Measurements from ENCODE around the gene UNC5C.

The UNC5C gene

DNA sequence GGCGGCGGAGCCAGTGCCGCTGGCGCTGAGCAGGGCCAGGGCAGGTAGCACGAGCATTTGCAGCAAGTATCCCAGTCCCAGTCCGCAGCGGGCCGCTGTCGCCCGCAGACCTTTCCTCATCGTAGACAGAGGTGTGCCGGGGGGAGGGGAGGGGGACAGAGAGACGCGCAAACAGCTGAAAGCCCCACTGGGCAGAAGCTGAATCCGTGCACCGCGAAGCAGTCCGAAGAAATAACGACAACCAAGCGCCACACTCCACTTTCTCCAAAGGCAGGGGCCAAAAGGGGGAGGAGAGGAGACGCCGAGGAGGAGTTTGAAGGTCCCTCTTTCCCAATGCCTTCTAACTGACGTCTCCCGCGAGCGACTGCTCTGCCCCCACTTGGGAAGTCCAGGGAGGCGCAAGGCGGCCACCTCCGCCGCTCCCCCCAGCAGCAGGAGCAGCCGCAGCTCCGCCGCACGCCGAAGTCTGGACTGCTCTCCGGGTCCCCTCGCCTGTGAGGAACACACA is at the start of gene UNC5C:
Gene UNC5C, minus strand, starts transcription at position 236 of the 508 bp plus-strand sequence.
- no peak for FAIRE-seq

DNA sequence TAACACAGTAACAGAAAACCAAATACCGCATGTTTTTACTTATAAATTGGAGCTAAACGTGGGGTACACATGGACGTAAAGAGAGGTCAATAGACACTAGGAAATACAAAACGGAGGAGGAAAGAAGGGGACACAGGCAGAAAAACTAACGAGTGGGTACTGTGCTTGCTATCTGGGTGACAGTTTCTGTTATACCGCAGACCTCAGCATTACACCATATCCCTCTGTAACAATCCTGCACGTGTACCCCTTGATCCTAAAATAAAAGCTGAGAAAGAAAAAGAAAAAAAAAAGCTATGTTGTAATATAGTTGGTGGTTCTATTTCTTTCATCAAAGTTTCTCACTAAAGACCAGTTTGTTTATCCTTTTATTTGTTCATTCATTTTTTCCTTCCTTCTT is 47.9 kb upstream of the UNC5C start:
- no peak for FAIRE-seq

GRCh38 chr4:95594629-95595028 is 45.9 kb upstream of the UNC5C start:
- no peak for FAIRE-seq

DNA sequence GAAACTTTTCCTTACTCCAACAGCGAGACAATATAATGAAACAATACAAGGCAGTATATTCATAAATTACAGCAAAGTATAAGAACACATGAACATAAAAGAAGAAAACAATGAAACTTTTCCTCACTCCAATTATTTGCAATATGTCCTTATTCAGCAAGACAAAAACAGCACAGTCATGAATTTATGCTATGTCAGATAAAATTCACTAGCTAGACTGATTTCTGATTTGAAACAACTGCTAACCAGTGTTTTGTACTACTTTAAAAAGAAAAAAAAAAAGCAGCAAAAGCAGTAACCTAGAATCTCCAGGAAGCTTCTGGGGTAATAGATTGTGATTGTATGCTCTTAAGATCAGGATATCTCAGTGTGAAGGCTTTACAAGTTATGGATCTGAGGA is 45.2 kb upstream of the UNC5C start:
- peak; percentile 65 for FAIRE-seq

- no peak for FAIRE-seq
These were observed 42.5 kb upstream of the UNC5C start for GRCh38 chr4:95591278-95591677.

- FAIRE-seq, result no peak
These were observed 41.8 kb upstream of the UNC5C start for GRCh38 chr4:95590615-95591014.

- no peak for FAIRE-seq
These were observed 36.4 kb upstream of the UNC5C start for GRCh38 chr4:95585016-95585695.

GRCh38 chr4:95580226-95580625 is 31.5 kb upstream of the UNC5C start:
- no peak for FAIRE-seq

GRCh38 chr4:95572304-95572991 is 23.7 kb upstream of the UNC5C start:
- FAIRE-seq, result no peak

GRCh38 chr4:95571577-95571976 is 22.8 kb upstream of the UNC5C start:
- no peak for FAIRE-seq

DNA sequence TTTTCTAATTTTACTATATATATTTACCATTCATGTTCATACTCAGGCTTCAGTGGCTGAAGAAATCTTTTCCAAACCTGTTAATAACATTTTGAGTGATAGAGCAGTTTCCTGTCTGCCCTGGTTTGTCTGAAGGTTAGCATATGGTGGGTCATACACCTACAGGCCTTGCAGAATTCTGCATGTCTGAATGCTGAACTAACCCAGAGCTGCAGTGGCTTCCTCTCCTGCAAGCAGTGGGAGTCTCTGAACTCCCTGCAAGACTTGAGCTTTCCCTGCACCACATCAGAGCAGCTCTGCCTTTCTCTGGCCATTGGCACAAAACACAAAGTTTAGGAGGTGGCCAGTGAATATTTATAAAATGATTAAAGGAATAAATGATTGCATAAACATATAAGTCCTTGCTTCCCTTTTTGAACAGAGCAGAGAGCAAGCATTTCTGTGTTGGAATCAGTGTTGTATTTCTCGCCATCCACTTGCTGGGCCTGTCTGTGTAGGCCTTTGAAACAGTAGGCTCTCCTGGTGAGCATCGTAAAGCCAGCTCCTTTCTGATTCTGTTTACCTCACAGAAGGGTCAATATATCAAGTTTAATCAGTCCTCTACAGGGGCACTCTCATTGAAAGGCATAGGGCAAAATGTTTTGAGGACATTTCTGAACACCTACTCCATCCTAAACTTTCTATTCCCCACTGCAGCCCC is 15.0 kb upstream of the UNC5C start:
- no peak for FAIRE-seq

- no peak for FAIRE-seq
These were observed 12.0 kb upstream of the UNC5C start for GRCh38 chr4:95560774-95561173.

GRCh38 chr4:95556207-95556859 is 7.6 kb upstream of the UNC5C start:
- FAIRE-seq, result no peak

- no peak for FAIRE-seq
These were observed 4.3 kb upstream of the UNC5C start for GRCh38 chr4:95552942-95553550.

GRCh38 chr4:95551653-95552052 is 2.9 kb upstream of the UNC5C start:
- FAIRE-seq, result no peak

DNA sequence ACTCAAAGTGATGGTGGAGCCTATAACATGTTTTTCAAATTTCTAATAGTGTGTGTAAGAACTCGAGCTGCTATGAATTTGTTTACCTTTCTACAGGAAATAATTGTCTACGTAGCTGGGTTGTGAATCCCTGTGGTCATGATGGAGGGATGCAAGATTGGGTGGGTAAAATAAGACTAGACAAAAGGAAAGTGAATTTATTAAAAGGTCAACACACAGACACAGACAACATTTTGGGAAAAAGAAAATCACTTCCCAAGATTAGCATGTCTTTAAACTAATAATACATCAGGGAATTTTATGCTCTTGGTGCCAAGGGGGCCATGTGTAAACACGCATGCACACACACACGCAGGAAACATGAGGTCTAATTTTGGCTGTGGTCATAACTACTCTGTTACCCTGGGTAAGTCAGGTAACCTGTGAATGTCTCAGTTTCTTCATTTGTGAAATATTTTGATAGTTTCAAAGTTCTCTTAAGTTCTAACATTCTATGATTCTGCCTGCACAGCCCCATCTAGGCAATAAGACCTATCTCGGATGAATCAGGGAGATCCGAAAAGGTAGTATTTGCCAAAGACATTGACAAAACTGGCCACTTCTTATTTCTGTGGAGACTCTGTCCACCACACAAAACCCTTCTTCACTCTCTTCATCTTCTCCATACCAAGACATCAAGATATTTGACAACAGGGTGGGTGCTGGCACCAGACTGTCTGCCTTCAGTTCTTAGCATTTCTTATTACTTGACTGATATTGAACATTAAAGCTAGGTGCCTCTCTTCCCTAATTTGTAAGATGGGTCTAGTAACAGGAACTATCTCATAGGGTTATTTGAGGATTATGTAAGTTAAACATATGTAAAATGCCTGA is 1.6 kb upstream of the UNC5C start:
- no peak for FAIRE-seq

GRCh38 chr4:95549246-95550114 is 707 bp upstream of the UNC5C start:
- FAIRE-seq, result no peak

DNA sequence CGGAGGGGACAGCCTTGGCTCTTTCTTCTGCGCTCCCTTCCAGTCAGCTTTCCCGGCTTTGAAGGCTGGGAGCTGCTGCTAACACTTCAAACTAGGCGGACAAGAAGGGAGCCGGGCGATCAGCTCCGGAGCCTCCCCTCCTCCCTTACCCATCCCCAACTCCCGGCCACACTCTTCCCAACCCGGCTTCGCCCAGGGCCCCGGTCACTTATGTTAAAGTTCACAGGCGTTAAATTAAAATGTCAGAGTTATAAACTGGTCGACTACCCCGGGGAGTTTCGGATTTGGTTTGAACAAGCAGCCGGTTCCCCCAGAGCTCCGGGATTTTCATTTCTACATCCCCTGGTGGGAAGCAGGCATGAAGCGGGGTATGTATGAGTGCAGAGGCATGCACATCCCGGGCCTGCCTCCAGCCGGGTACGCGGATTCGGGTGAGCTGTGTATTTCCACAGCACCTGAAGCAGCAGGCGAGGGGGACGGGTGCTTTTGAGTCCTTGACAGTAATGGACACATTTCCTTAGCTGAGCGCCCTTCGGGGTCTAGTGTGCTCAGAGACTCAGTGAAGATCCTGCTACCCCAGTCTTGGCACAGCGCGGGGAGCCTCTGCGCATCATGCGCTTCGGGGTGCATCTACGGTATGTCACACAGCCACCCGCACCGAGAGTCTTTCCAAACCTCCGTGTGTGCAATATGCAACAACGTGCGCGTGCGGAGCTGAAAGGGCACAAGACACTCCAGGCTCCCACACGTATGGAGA is 880 bp downstream of the UNC5C start:
- no peak for FAIRE-seq

DNA sequence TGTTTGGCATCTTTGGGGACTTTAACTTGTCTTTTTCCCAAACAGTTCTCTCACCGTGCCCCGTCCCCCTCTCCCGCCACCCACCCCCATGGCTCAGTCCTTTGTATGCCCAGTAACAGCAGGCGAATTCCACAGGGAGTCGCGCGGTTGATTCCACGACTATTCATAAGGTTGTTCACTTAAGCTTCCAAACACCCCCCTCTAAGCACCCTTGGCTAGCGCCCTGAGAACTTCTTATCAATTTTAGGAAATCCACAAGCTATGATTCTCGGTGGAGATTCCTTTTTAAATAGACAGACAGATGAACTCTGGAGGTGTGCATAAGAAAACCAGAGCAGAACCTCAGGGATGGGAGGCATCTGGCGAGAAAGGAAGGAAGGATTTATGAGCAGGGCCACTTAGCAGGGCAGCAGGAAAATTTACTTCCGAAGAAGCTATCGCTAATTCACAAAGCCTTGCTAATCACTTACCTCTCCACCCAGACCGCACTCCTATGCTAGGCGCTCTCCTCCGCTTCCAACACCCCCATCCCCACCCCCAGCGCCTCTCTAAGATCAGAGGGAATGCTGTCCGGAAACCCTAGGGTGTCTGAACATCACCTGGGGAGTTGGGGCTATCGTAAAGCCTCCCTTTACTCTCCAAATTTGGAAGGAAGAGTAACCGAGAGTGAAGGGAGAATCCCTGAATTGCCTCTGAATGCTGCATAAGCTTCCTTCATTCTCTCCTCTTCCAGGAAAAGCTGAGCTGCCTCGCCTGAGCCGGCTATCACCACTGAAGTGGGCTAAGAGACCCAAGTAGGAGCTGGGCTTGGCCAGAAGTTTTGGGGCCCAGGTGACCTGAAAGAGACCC is 1.7 kb downstream of the UNC5C start:
- FAIRE-seq, result no peak

Data from endometrium (tissue), 2 donors.